PFSK-1 (cell line): Measurements from ENCODE around the gene VWA2.

Experiments
- FOXP2 ChIP-seq: optimal IDR thresholded peaks from 2 replicates; pipeline ENCODE3; 2011; ENCODE audit warnings: borderline replicate concordance, control low read depth, inconsistent platforms; ENCODE audit not compliant: insufficient read depth; ENCODE audit errors: extremely low read length, extremely low read depth
- POLR2AphosphoS5 ChIP-seq: IDR thresholded peaks from 2 replicates; pipeline ENCODE4 v1.6.1; 2012; ENCODE audit warnings: low read depth, mild to moderate bottlenecking, control low read depth, low read length, moderate library complexity
- REST ChIP-seq, 2 experiments: IDR thresholded peaks; 2 replicates each; pipeline versions ENCODE4 v1.6.1 to v1.8.0; 2011 to 2012; ENCODE audit warnings: low read depth in 2 of 2, low read length in 2 of 2, control low read depth in 1 of 2, inconsistent platforms in 1 of 2, mild to moderate bottlenecking in 1 of 2, moderate library complexity in 1 of 2; ENCODE audit not compliant: insufficient read depth in 1 of 2
- SIN3A ChIP-seq: IDR thresholded peaks from 2 replicates; pipeline ENCODE4 v1.6.1; 2012; ENCODE audit warnings: mild to moderate bottlenecking, low read length, moderate library complexity, borderline replicate concordance; ENCODE audit not compliant: insufficient read depth
- TAF1 ChIP-seq: IDR thresholded peaks from 2 replicates; pipeline ENCODE4 v1.6.1; 2012; ENCODE audit warnings: low read length, control low read depth, borderline replicate concordance; ENCODE audit not compliant: insufficient read depth

GRCh38 chr10:114272696-114273095 is 33.6 kb downstream of the VWA2 start:
- no peak for TF ChIP-seq POLR2AphosphoS5
- no peak for TF ChIP-seq TAF1
- TF ChIP-seq REST (IDR thresholded peaks at IDR 0.05; ENCODE audit: insufficient read depth in 1 of 2, low read depth in 2 of 2, low read length in 2 of 2) = no peak
- no peak for TF ChIP-seq FOXP2
- no peak for TF ChIP-seq SIN3A
